H9 (cell line): Measurements from ENCODE around the gene STX2. TPM values are rescaled to one million over a fixed set of nuclear protein-coding genes. Genes with fewer than 3 reads are reported as not detected.

Experiments
- DNase-seq: peaks from one replicate; pipeline ENCODE4 v3.0.0-alpha.2; 2017
- H2AFZ ChIP-seq: one replicate; pipeline ENCODE4 v1.6.1; 2013; ENCODE audit warnings: mild to moderate bottlenecking, low read length, control low read depth, moderate library complexity
- H2AK5ac ChIP-seq: 2 replicates; pipeline ENCODE4 v1.6.1; 2013; ENCODE audit warnings: low read length, control low read depth, mixed read lengths; ENCODE audit not compliant: insufficient read length
- H2BK120ac ChIP-seq: one replicate; pipeline ENCODE4 v1.6.1; 2013; ENCODE audit warnings: low read depth, mild to moderate bottlenecking, low read length, control low read depth, inconsistent platforms; ENCODE audit not compliant: poor library complexity, severe bottlenecking
- H2BK12ac ChIP-seq: 2 replicates; pipeline ENCODE4 v1.6.1; 2013; ENCODE audit warnings: low read length, control low read depth, mixed read lengths, low read depth; ENCODE audit not compliant: insufficient read length
- H2BK15ac ChIP-seq: 2 replicates; pipeline ENCODE4 v1.6.1; 2013; ENCODE audit warnings: low read depth, low read length, control low read depth
- H2BK20ac ChIP-seq: one replicate; pipeline ENCODE4 v1.6.1; 2013; ENCODE audit warnings: low read depth, mild to moderate bottlenecking, low read length, control low read depth, inconsistent platforms; ENCODE audit not compliant: poor library complexity, severe bottlenecking
- H2BK5ac ChIP-seq: 2 replicates; pipeline ENCODE4 v1.6.1; 2013; ENCODE audit warnings: low read length, control low read depth, mixed read lengths; ENCODE audit not compliant: insufficient read length
- H3K14ac ChIP-seq: 2 replicates; pipeline ENCODE4 v1.6.1; 2013; ENCODE audit warnings: low read length, control low read depth; ENCODE audit not compliant: insufficient read depth
- H3K18ac ChIP-seq: 2 replicates; pipeline ENCODE4 v1.6.1; 2013; ENCODE audit warnings: low read depth, mild to moderate bottlenecking, mixed read lengths, low read length, control low read depth; ENCODE audit not compliant: insufficient read length
- H3K23ac ChIP-seq: 2 replicates; pipeline ENCODE4 v1.6.1; 2013; ENCODE audit warnings: low read length, control low read depth, mixed read lengths, low read depth; ENCODE audit not compliant: insufficient read length
- H3K23me2 ChIP-seq: 2 replicates; pipeline ENCODE4 v1.6.1; 2013; ENCODE audit warnings: low read depth, mild to moderate bottlenecking, mixed read lengths, low read length, control low read depth; ENCODE audit not compliant: insufficient read length, poor library complexity, severe bottlenecking
- H3K27ac ChIP-seq: 2 replicates; pipeline ENCODE4 v1.5.1; 2013; ENCODE audit warnings: low read length, control low read depth, mixed read lengths, low read depth; ENCODE audit not compliant: insufficient read length
- H3K27me3 ChIP-seq: 2 replicates; pipeline ENCODE4 v1.6.1; 2013; ENCODE audit warnings: low read length, control low read depth, inconsistent platforms; ENCODE audit not compliant: insufficient read depth
- H3K4ac ChIP-seq: 2 replicates; pipeline ENCODE4 v1.6.1; 2013; ENCODE audit warnings: low read depth, mild to moderate bottlenecking, control low read depth, inconsistent platforms, low read length, moderate library complexity
- H3K4me1 ChIP-seq: 2 replicates; pipeline ENCODE4 v1.6.1; 2013; ENCODE audit warnings: low read length, control low read depth, inconsistent platforms; ENCODE audit not compliant: insufficient read depth
- H3K4me2 ChIP-seq: 2 replicates; pipeline ENCODE4 v1.6.1; 2013; ENCODE audit warnings: low read length, control low read depth, mixed read lengths; ENCODE audit not compliant: insufficient read length, insufficient read depth
- H3K56ac ChIP-seq: 2 replicates; pipeline ENCODE4 v1.6.1; 2013; ENCODE audit warnings: low read depth, mild to moderate bottlenecking, mixed read lengths, low read length, control low read depth; ENCODE audit not compliant: insufficient read length
- H3K79me1 ChIP-seq: 2 replicates; pipeline ENCODE4 v1.6.1; 2013; ENCODE audit warnings: low read depth, mild to moderate bottlenecking, moderate library complexity, low read length, control low read depth, inconsistent platforms; ENCODE audit not compliant: insufficient read depth, poor library complexity, severe bottlenecking
- H3K79me2 ChIP-seq: 2 replicates; pipeline ENCODE4 v1.6.1; 2013; ENCODE audit warnings: low read length, control low read depth, inconsistent platforms; ENCODE audit not compliant: insufficient read depth
- H3K9ac ChIP-seq: 2 replicates; pipeline ENCODE4 v1.6.1; 2013; ENCODE audit warnings: low read length, control low read depth, mixed read lengths; ENCODE audit not compliant: insufficient read length; ENCODE audit errors: extremely low read depth
- H3K9me3 ChIP-seq: one replicate; pipeline ENCODE4 v1.6.1; 2013; ENCODE audit warnings: low read depth, low read length, inconsistent platforms; ENCODE audit not compliant: control insufficient read depth
- H3T11ph ChIP-seq: one replicate; pipeline ENCODE4 v1.6.1; 2013; ENCODE audit warnings: mild to moderate bottlenecking, low read length, control low read depth, inconsistent platforms
- H4K20me1 ChIP-seq: one replicate; pipeline ENCODE4 v1.6.1; 2013; ENCODE audit not compliant: control insufficient read depth, insufficient read length, insufficient read depth
- H4K5ac ChIP-seq: 2 replicates; pipeline ENCODE4 v1.6.1; 2013; ENCODE audit warnings: low read depth, mild to moderate bottlenecking, mixed read lengths, low read length, control low read depth; ENCODE audit not compliant: insufficient read length
- H4K8ac ChIP-seq: replicated peaks from 2 replicates; pipeline ENCODE4 v1.6.1; 2013; ENCODE audit warnings: low read length, control low read depth, mixed read lengths, low read depth; ENCODE audit not compliant: insufficient read length
- H4K91ac ChIP-seq: 2 replicates; pipeline ENCODE4 v1.6.1; 2013; ENCODE audit warnings: low read depth, mild to moderate bottlenecking, moderate library complexity, mixed read lengths, low read length, control low read depth; ENCODE audit not compliant: insufficient read length
- H3K27ac Mint-ChIP-seq, 3 experiments: 2 replicates in 2 of 3; 3 replicates in 1 of 3; pipeline ENCODE4 v1.8.0; 2020 to 2021; ENCODE audit warnings: mixed read lengths in 3 of 3, mild to moderate bottlenecking in 1 of 3, moderate library complexity in 1 of 3
- H3K27me3 Mint-ChIP-seq: 2 replicates; pipeline ENCODE4 v1.8.0; 2021; ENCODE audit warnings: low read depth, mild to moderate bottlenecking, moderate library complexity, mixed read lengths
- H3K36me3 Mint-ChIP-seq, 3 experiments: 2 replicates in 2 of 3; 3 replicates in 1 of 3; pipeline ENCODE4 v1.8.0; 2020 to 2021; ENCODE audit warnings: low read depth in 3 of 3, mixed read lengths in 3 of 3; ENCODE audit not compliant: insufficient read depth in 1 of 3
- H3K4me1 Mint-ChIP-seq, 2 experiments: 2 replicates each; pipeline ENCODE4 v1.8.0; 2020; ENCODE audit warnings: mixed read lengths in 2 of 2
- H3K4me3 Mint-ChIP-seq, 2 experiments: 2 replicates in 1 of 2; 3 replicates in 1 of 2; pipeline ENCODE4 v1.8.0; 2020 to 2021; ENCODE audit warnings: mild to moderate bottlenecking in 2 of 2, mixed read lengths in 2 of 2, moderate library complexity in 1 of 2
- H3K9me3 Mint-ChIP-seq, 2 experiments: 2 replicates in 1 of 2; 3 replicates in 1 of 2; pipeline ENCODE4 v1.8.0; 2020; ENCODE audit warnings: mild to moderate bottlenecking in 2 of 2, mixed read lengths in 2 of 2, moderate library complexity in 1 of 2
- CTCF ChIP-seq: fragments of 200-600 bp; sonication (generic); conservative IDR thresholded peaks from 3 replicates; pipeline ENCODE4 v1.8.0; 2021; ENCODE audit warnings: antibody characterized with exemption, mild to moderate bottlenecking
- WGBS: extraction: QIAGEN DNeasy Blood & Tissue Kit; methylation state at CpG from one replicate; pipeline ENCODE4 v1.1.7; 2013; ENCODE audit warnings: missing lambda C conversion rate, low lambda C conversion rate, mixed read lengths; ENCODE audit not compliant: insufficient read length; ENCODE audit errors: extremely low coverage; 5-methylcytosine and 5-hydroxymethylcytosine counted together
- total RNA-seq: library from RNA; stranded (reverse); gene quantifications from 2 replicates; pipeline ENCODE4 v1.2.1, GENCODE V29; 2021

The STX2 gene
- total RNA-seq, 1 experiment from 2014 or later = 19.4 TPM

DNA sequence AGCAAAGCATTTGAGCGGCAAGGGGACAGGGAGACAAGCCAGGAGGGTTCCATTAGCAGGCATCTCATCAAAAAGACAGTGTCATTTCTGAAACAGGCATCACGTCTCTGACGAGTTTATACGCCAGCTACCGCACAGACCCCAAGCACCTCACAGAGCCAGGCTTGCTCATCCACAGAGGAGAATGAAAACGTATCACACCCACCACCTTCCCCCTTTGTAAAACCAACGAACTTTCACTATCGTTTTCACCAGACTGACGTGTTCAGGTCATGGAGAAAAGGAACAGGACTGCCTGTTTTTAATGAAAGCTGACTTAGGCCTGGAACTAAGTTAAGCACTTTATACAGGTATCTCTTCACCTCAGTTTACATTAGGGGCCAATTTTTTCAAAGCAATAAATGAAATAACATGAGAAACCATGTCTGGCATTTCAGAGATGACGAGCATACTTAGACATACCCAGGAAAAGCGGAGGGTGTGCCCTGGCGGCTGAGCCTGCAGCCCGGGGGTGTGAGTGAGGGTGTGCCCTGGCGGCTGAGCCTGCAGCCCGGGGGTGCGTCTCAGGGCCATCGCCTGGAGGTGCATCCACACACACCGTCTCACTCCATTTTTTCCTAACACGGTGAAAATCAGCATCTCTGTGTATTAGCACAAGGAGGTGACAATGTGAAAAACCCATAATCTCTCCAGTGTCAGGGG lies 41.9 kb downstream of the STX2 start:
- no peaks in the 10 kb centered on the region for H3K27me3 ChIP-seq
- H3K36me3 Mint-ChIP-seq = peaks cover 10 to 45% (median 45%) of the 10 kb centered on the region in 3 experiments; a peak in 6 of 7 replicates
- no peak overlapping the region for H2BK20ac ChIP-seq
- no peak overlapping the region for H2AK5ac ChIP-seq
- no peak overlapping the region for H2BK15ac ChIP-seq
- no peak overlapping the region for H2BK5ac ChIP-seq
- H3K27ac ChIP-seq = no peak overlapping the region
- no peak for TF ChIP-seq CTCF
- H3T11ph ChIP-seq = no peak overlapping the region
- H4K5ac ChIP-seq = no peak overlapping the region
- no peak overlapping the region for H3K4me2 ChIP-seq
- H3K4ac ChIP-seq = no peak overlapping the region
- no peak overlapping the region for H3K14ac ChIP-seq
- no peaks in the 10 kb centered on the region for H3K79me2 ChIP-seq
- no peak overlapping the region for H3K23ac ChIP-seq
- no peak overlapping the region for H2BK120ac ChIP-seq
- H4K91ac ChIP-seq = no peak overlapping the region
- H3K4me1 Mint-ChIP-seq = peaks cover 3 to 5% of the 10 kb centered on the region in 2 experiments; a peak in 2 of 4 replicates
- no peaks in the 10 kb centered on the region for H3K27me3 Mint-ChIP-seq
- H4K8ac ChIP-seq = no peak overlapping the region
- no peaks in the 10 kb centered on the region for H3K9me3 Mint-ChIP-seq
- no peaks in the 10 kb centered on the region for H3K23me2 ChIP-seq
- no peaks in the 10 kb centered on the region for H3K9me3 ChIP-seq
- H3K18ac ChIP-seq = no peak overlapping the region
- H3K79me1 ChIP-seq = no peaks in the 10 kb centered on the region
- no peaks in the 10 kb centered on the region for H3K4me1 ChIP-seq
- H2AFZ ChIP-seq = no peak overlapping the region
- no peak overlapping the region for H3K9ac ChIP-seq
- no peak overlapping the region for H3K56ac ChIP-seq
- DNase-seq = no peak
- no CpG with 5 or more reads among the region's 19 CpGs for WGBS
- H3K4me3 Mint-ChIP-seq = no peak overlapping the region
- H3K27ac Mint-ChIP-seq = peak overlapping the region in 2 of 3 experiments; percentile 82 to 90; a peak in 3 of 7 replicates
- no peak overlapping the region for H2BK12ac ChIP-seq
- no peaks in the 10 kb centered on the region for H4K20me1 ChIP-seq
